Measurements from ENCODE around the gene ETV7.
A peak's percentile ranks its signal among the peaks of the same experiment; 100 is the strongest.
"Not testable (repeated sequence)": the region's sequence is repeated elsewhere in the genome, so short reads cannot be mapped to it uniquely, and the experiment has no call there.

ETV7 gene

DNA sequence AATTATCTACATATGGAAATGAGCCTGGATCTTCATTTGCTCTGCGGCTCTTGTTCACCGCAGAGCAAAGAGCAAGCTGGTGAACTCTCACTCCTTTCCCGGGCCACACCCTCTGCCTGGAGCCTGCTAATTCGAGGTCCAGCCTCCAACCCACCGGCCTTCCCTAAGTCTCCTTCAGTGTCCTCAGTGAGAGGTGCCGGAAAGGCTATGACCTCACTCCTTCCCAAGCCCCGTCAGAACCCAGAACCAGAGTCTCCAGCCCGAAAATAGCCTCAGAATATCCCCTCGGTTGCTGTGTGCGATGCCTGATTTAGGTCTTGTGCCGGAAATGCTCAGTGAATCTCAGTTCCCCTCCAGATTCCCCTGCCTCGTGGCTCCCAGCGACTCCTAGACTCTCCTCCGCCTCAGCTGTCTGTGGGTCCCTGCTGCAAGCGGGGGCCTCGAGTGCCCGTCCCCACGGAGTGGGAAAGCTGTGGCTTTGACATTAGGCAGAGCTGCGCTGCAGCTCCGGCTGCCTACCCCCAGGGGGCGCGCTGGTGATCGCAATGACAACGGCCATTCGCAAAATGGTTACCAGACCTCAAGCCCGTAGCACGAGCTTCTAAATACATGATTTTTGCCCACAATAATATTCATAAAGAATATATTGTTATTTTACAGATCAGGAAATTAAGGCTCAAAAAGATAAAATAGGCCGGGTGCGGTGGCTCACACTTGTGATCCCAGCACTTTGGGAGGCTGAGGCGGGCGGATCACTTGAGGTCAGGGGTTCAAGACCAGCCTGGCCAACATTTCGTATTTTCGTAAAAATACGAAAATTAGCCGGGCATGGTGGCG, 46.6 kb downstream of the ETV7 start:
- TF ChIP-seq, protein P1, sequence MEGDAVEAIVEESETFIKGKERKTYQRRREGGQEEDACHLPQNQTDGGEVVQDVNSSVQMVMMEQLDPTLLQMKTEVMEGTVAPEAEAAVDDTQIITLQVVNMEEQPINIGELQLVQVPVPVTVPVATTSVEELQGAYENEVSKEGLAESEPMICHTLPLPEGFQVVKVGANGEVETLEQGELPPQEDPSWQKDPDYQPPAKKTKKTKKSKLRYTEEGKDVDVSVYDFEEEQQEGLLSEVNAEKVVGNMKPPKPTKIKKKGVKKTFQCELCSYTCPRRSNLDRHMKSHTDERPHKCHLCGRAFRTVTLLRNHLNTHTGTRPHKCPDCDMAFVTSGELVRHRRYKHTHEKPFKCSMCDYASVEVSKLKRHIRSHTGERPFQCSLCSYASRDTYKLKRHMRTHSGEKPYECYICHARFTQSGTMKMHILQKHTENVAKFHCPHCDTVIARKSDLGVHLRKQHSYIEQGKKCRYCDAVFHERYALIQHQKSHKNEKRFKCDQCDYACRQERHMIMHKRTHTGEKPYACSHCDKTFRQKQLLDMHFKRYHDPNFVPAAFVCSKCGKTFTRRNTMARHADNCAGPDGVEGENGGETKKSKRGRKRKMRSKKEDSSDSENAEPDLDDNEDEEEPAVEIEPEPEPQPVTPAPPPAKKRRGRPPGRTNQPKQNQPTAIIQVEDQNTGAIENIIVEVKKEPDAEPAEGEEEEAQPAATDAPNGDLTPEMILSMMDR (IDR thresholded peaks at IDR 0.05; ENCODE audit: low read depth, low read length, missing control alignments): peak; percentile 99
- H3K27ac ChIP-seq: no peak overlapping the region
- peak; percentile 67 for DNase-seq
- peak overlapping the region; percentile 9 for H3K4me3 ChIP-seq (ENCODE audit: low read depth, low read length)
- in situ Hi-C loops (cut with HindIII; ENCODE audit: low pct_ligation_motif_present, low sequenced_read_pairs): no loop called here
- no peaks in the 10 kb centered on the region for H3K36me3 ChIP-seq (replicated peaks)
- peaks cover 12% of the 10 kb centered on the region for H3K27me3 ChIP-seq (replicated peaks)

DNA sequence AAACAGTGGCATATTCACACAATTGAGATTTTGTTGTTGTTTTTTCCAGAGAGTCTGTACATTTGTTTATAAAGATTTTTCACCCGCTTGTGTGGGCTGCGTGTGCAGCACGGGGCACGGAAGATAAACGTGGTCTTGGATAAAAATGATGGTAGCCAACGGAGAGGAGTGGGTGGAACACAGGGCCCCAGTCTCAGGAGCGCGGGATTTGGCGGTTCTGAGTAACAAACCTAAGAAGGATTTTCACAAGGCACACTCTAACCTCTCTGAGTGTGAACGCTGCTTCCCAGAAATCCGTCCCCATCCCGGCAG, 47.2 kb downstream of the ETV7 start:
- TF ChIP-seq, protein P1 (IDR thresholded peaks at IDR 0.05; ENCODE audit: low read depth, low read length, missing control alignments): no peak
- in situ Hi-C loops (cut with HindIII; ENCODE audit: low pct_ligation_motif_present, low sequenced_read_pairs): no loop called here
- DNase-seq: no peak
- Histone ChIP-seq H3K27ac (no peak overlapping the region), H3K27me3 (replicated peaks) (peaks cover 17% of the 10 kb centered on the region), H3K4me3 (ENCODE audit: low read depth, low read length) (no peak overlapping the region), H3K36me3 (replicated peaks) (no peaks in the 10 kb centered on the region)

DNA sequence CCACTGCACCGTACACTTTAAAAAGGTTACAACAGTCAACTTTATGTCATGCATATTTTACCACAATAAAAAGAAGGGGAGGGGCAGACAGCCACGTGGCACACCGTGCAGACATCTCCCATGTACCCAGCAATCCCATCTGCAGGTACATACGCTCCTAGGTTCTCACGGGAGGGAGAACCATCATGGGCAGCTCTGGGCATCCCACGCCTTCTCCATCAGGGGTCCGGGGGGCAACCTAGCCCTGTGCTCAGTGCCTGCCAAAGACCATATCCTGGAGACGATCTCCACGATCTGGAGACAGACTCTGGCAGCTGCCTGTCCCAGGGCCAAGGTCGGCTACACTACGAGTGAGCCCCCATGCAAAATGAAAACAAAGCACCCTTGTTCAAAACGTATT, 48.3 kb downstream of the ETV7 start:
- DNase-seq: no peak
- H3K4me3 ChIP-seq (ENCODE audit: low read depth, low read length): no peak overlapping the region
- H3K36me3 ChIP-seq (replicated peaks): no peaks in the 10 kb centered on the region
- in situ Hi-C loops (cut with HindIII; ENCODE audit: low pct_ligation_motif_present, low sequenced_read_pairs): no loop called here
- no peak overlapping the region for H3K27ac ChIP-seq
- TF ChIP-seq, protein P1 (IDR thresholded peaks at IDR 0.05; ENCODE audit: low read depth, low read length, missing control alignments): no peak
- peaks cover 25% of the 10 kb centered on the region for H3K27me3 ChIP-seq (replicated peaks)

DNA sequence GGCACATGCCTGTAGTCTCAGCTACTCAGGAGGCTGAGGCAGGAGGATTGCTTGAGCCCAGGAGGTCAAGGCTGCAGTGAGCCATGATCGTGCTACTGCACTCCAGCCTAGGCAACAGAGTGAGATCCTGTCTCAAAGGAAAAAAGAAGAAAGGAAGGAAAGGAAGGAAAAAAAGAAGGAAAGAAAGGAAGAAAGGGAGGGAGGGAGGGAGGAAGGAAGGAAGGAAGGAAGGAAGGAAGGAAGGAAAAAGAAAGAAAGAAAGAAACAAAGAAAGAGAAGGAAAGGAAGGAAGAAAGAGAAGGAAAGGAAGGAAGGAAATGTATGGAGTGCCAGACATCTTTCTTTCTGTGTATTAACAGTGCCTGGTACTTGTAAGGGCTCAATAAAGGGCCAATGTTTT, 49.2 kb downstream of the ETV7 start:
- H3K27ac ChIP-seq; DNase-seq; H3K4me3 ChIP-seq (ENCODE audit: low read depth, low read length); H3K36me3 ChIP-seq (replicated peaks); in situ Hi-C loops (cut with HindIII; ENCODE audit: low pct_ligation_motif_present, low sequenced_read_pairs): not testable (repeated sequence)
- peaks cover 34% of the 10 kb centered on the region for H3K27me3 ChIP-seq (replicated peaks)

DNA sequence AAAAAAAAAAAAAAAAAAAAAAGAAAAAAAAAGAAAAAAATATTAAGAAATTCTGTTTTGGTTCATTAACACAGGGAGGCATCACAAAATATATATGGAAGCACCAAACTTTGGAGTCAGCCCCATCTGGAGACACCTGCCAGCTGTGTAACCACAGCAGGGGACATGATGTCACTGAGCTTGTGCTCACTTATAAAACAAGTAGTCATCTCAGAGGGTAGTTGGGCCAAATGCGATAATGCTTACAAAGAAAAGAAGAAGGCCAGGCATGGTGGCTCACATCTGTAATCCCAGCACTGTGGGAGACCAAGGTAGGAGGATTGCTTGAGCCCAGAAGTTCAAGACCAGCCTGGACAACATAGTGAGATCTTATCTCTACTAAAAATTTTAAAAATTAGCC, 49.7 kb downstream of the ETV7 start:
- in situ Hi-C loops (cut with HindIII; ENCODE audit: low pct_ligation_motif_present, low sequenced_read_pairs): no loop called here
- no peak for DNase-seq
- no peak overlapping the region for H3K4me3 ChIP-seq (ENCODE audit: low read depth, low read length)
- H3K27ac ChIP-seq: no peak overlapping the region
- peaks cover 38% of the 10 kb centered on the region for H3K27me3 ChIP-seq (replicated peaks)
- TF ChIP-seq, protein P1 (IDR thresholded peaks at IDR 0.05; ENCODE audit: low read depth, low read length, missing control alignments): no peak
- no peaks in the 10 kb centered on the region for H3K36me3 ChIP-seq (replicated peaks)

DNA sequence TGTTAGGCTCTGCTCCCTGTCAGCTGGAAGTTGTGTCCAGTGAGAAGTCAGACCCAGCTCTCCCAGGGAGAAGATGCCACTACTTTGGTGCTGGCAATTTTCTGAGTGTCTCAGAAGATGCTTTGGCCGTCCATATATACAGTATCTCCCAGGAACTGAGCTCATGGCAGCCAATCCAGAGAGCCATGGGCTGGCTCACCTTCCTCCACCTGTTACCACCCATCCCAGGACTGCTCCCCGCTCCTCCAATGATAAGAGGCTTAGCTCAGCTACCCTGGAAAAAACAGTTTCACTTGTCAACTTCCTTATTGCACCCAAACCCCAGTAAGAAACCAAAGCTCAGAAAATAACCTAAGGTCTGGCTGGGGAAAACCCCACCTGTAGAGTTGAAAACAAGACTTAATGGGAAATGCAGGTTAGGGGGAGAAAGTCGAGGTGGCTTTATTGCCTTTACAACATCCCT, 50.7 kb downstream of the ETV7 start, which contains the start of gene BNIP5:
TSS of gene BNIP5 (minus strand) at position 110 of the 463 bp plus-strand sequence. CDS start 6,198 bp downstream, outside the sequence.
- Histone ChIP-seq H3K4me3 (ENCODE audit: low read depth, low read length) (no peak within 1 kb of the TSS), H3K27ac (no peak within 1 kb of the TSS), H3K36me3 (replicated peaks) (no peaks in the 10 kb centered on the region), H3K27me3 (replicated peaks) (peaks cover 39% of the 10 kb centered on the region)
- TF ChIP-seq, protein P1 (IDR thresholded peaks at IDR 0.05; ENCODE audit: low read depth, low read length, missing control alignments): no peak
- in situ Hi-C loops (cut with HindIII; ENCODE audit: low pct_ligation_motif_present, low sequenced_read_pairs): no loop called here
- DNase-seq: no peak

Measured in brain microvascular endothelial cell (primary cell).